HEK293T (cell line): ENCODE measurements around the gene DDAH1.

Experiments
- CTCF ChIA-PET: fragments of 350-600 bp; formaldehyde crosslinking; extraction: SDS; loops from one replicate; lab custom pipeline; 2021; ENCODE audit warnings: antibody characterized with exemption, inconsistent platforms; lab: Yijun Ruan, JAX
- POLR2A ChIA-PET: fragments of 350-600 bp; formaldehyde crosslinking; extraction: SDS; loops from one replicate; lab custom pipeline; 2020; ENCODE audit warnings: antibody characterized with exemption, inconsistent platforms; lab: Yijun Ruan, JAX
- DNase-seq: peaks from one replicate; pipeline ENCODE4 v3.0.0; 2012; ENCODE audit warnings: mixed read lengths; ENCODE audit errors: extremely low spot score
- ARNT ChIP-seq: fragments of 450-650 bp; IDR thresholded peaks from 2 replicates; pipeline ENCODE4 v1.6.1; 2017; ENCODE audit warnings: mild to moderate bottlenecking
- BHLHE40 ChIP-seq: fragments of 450-650 bp; IDR thresholded peaks from 2 replicates; pipeline ENCODE4 v1.6.1; 2016; ENCODE audit warnings: mild to moderate bottlenecking, moderate library complexity, borderline replicate concordance
- CTBP1 ChIP-seq: fragments of 450-650 bp; IDR thresholded peaks from 2 replicates; pipeline ENCODE4 v1.6.1; 2016; ENCODE audit warnings: borderline replicate concordance
- ELF4 ChIP-seq: fragments of 450-650 bp; IDR thresholded peaks from 2 replicates; pipeline ENCODE4 v1.6.1; 2017; ENCODE audit warnings: antibody characterized with exemption
- FOXA1 ChIP-seq: fragments of 450-650 bp; IDR thresholded peaks from 2 replicates; pipeline ENCODE4 v1.6.1; 2016; ENCODE audit warnings: mild to moderate bottlenecking
- FOXK2 ChIP-seq: fragments of 450-650 bp; IDR thresholded peaks from 2 replicates; pipeline ENCODE4 v1.6.1; 2016; ENCODE audit warnings: mild to moderate bottlenecking
- FOXM1 ChIP-seq: fragments of 450-650 bp; IDR thresholded peaks from 2 replicates; pipeline ENCODE4 v1.6.1; 2017; ENCODE audit warnings: mild to moderate bottlenecking, borderline replicate concordance
- HDGF ChIP-seq: fragments of 450-650 bp; IDR thresholded peaks from 2 replicates; pipeline ENCODE4 v1.6.1; 2017; ENCODE audit warnings: antibody characterized with exemption, borderline replicate concordance
- L3MBTL2 ChIP-seq: fragments of 450-650 bp; conservative IDR thresholded peaks from 2 replicates; pipeline ENCODE4 v1.6.1; 2016; ENCODE audit warnings: mild to moderate bottlenecking
- LEF1 ChIP-seq: fragments of 450-650 bp; IDR thresholded peaks from 2 replicates; pipeline ENCODE4 v1.6.1; 2017; ENCODE audit warnings: mild to moderate bottlenecking, borderline replicate concordance
- NFRKB ChIP-seq: fragments of 450-650 bp; IDR thresholded peaks from 2 replicates; pipeline ENCODE4 v1.6.1; 2016; ENCODE audit warnings: mild to moderate bottlenecking, moderate library complexity
- SP1 ChIP-seq: fragments of 450-650 bp; IDR thresholded peaks from 2 replicates; pipeline ENCODE4 v1.6.1; 2017
- SUZ12 ChIP-seq: fragments of 450-650 bp; IDR thresholded peaks from 2 replicates; pipeline ENCODE4 v1.6.1; 2016; ENCODE audit warnings: mild to moderate bottlenecking
- TARDBP ChIP-seq: fragments of 450-650 bp; IDR thresholded peaks from 2 replicates; pipeline ENCODE4 v1.6.1; 2016
- ZNF384 ChIP-seq: fragments of 450-650 bp; IDR thresholded peaks from 2 replicates; pipeline ENCODE4 v1.6.1; 2016
- TF ChIP-seq, protein P1 (sequence below): fragments of 450-650 bp; IDR thresholded peaks from 2 replicates; pipeline ENCODE4 v1.6.1; 2016

DDAH1 gene

DNA sequence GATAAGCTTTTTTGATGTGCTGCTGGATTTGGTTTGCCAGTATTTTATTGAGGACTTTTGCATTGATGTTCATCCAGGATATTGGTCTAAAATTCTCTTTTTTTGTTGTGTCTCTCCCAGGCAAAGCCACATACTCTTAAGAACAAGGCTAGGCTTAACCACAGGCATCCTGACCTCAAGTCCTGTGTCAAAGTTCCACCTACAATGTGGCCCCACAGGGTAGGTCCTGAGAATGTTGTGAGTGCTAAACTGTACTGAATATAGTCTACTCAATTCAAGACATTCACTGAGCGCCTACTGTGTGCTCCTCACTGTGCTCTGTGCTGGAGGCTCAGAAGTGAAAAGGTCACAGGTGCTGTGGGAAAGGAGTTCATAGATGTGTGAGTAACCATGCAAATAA is 20.6 kb downstream of the DDAH1 start:
- ChIA-PET CTCF (no interaction called here), POLR2A (no interaction called here)
- TF ChIP-seq LEF1 (no peak), ZNF384 (no peak), HDGF (no peak), TARDBP (no peak), SP1 (no peak), FOXM1 (no peak), SUZ12 (no peak), BHLHE40 (no peak), FOXA1 (no peak), FOXK2 (no peak), CTBP1 (no peak), ARNT (no peak), L3MBTL2 (no peak), NFRKB (no peak), ELF4 (no peak)
- TF ChIP-seq, protein P1, sequence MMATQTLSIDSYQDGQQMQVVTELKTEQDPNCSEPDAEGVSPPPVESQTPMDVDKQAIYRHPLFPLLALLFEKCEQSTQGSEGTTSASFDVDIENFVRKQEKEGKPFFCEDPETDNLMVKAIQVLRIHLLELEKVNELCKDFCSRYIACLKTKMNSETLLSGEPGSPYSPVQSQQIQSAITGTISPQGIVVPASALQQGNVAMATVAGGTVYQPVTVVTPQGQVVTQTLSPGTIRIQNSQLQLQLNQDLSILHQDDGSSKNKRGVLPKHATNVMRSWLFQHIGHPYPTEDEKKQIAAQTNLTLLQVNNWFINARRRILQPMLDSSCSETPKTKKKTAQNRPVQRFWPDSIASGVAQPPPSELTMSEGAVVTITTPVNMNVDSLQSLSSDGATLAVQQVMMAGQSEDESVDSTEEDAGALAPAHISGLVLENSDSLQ, result no peak
- DNase-seq, result no peak

DNA sequence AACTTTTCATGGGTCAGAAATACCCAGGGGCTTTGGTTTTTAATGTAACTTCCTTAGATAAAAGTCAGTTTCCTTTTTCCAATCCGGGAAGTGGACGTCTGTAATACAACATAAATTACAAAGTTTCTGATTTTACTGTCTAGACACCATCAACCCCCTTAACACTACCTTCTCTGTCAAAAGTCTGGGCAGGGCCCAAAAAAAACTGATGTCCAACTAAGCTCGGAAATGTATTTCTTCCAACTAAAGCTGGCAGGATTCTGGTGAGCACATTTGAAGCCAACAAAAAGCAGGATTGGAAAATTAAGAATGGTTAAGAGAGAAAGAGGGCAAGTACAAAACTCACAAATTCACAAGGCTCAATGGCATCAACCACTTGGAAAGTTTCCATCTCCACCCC is 24.3 kb downstream of the DDAH1 start:
- ChIA-PET POLR2A (no interaction called here), CTCF (no interaction called here)
- no peak for DNase-seq
- no peak for TF ChIP-seq FOXK2
- TF ChIP-seq, protein P1, result no peak
- no peak for TF ChIP-seq SP1

DNA sequence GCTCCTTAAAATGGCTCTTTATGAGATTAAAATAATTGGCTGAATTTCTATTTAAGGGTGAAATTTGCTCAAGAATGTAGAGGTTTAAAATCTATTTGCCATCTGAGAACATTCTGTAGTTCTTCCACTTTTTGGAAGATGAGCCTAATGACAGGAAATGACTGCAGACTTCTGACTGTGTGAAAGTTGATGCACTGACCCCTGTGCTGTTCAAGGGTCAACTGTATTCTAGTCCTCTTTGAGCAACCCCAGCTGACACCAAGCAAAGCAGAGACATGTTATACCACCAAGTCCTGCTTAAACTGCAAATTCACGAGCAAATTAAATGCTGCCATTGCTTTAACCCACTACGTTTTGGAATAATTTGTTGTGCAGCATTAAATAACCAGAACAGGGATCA is 26.6 kb downstream of the DDAH1 start:
- TF ChIP-seq ARNT (no peak), FOXA1 (no peak), BHLHE40 (no peak), ELF4 (no peak), FOXK2 (no peak), SP1 (no peak)
- POLR2A ChIA-PET, result no interaction called here
- DNase-seq, result no peak
- CTCF ChIA-PET, result no interaction called here

DNA sequence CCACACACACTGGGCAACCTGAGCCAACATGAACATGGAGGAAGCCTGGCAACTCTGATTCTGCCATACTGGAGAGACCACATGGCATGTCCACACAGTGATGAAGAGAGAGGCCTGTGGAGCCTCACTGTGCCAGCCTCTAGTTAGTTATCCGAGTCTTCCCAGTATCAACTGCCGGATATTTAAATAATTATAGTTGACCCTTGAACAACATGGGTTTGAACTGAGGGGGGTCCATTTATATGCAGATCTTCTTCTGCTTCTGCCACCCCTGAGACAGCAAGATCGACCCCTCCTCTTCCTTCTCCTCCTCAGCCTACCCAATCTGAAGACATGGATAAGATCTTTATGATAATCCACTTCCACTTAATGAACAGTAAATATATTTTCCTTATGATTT is 27.8 kb downstream of the DDAH1 start:
- ChIA-PET CTCF (no interaction called here), POLR2A (no interaction called here)
- TF ChIP-seq SUZ12 (no peak), ELF4 (no peak), SP1 (no peak), L3MBTL2 (no peak), LEF1 (no peak), ARNT (no peak), FOXA1 (no peak), FOXK2 (no peak), TARDBP (no peak), ZNF384 (no peak), CTBP1 (no peak)
- DNase-seq, result no peak

DNA sequence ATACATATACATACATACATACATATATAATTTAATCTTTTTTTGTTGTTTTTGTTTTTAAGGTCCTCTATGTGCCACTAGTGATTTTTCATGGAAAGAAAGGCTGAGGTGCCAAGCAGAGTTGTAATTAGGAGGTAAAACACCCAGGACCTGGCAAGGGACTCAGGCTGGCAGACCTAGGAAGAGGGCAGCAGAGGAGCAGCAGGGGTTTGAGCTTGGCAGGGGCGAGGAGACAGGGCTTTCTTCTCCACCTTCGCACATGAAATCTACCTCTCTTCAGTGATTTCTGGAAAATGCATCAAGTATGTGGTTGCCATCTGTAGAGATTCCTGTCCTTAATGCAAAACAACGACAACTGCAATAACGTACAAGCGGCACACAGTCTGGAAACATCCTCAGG is 31.9 kb downstream of the DDAH1 start:
- ChIA-PET POLR2A (interaction anchor here (1.2 kb wide), 1 partner anchor 148 kb away, joined by 4 read pairs; the partner anchor contains the start of gene CCN1), CTCF (no interaction called here)
- TF ChIP-seq, protein P1, result no peak
- no peak for TF ChIP-seq FOXM1
- TF ChIP-seq HDGF, result no peak
- TF ChIP-seq SP1, result no peak
- TF ChIP-seq BHLHE40, result no peak
- no peak for TF ChIP-seq LEF1
- no peak for TF ChIP-seq TARDBP
- no peak for TF ChIP-seq ZNF384
- TF ChIP-seq NFRKB, result no peak
- no peak for TF ChIP-seq CTBP1
- no peak for TF ChIP-seq ELF4
- TF ChIP-seq FOXK2, result no peak
- TF ChIP-seq ARNT, result no peak
- TF ChIP-seq SUZ12, result no peak
- no peak for TF ChIP-seq L3MBTL2
- no peak for TF ChIP-seq FOXA1
- DNase-seq, result no peak

DNA sequence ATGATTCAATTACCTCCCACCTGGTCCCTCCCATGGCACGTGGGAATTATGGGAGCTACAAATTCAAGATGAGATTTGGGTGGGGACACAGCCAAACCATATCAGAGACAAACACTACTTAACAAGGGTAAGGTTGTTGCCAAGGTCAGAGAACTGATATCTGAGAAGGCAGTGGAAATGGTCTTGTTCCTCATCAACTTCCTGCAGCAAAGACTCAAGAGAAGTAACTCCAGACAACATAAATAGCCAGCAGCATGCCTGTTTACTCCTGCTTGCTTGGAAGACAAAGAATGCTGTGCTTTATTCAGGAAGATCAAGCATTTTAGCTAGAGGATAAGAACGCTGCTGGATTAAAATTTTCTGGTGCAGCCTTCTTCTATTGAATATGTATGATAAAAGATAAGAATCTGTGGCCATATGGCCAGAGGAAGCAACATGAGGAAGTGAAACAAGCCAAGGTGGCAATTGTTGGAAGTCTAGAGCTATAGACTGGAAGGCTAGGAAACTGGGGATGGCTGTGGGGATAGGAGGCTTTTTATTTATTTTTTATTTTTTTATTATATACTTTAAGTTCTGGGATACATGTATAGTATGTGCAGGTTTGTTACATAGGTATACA is 36.4 kb downstream of the DDAH1 start:
- CTCF ChIA-PET, result no interaction called here
- no peak for DNase-seq
- POLR2A ChIA-PET, result no interaction called here
- TF ChIP-seq LEF1 (no peak), SP1 (no peak)

DNA sequence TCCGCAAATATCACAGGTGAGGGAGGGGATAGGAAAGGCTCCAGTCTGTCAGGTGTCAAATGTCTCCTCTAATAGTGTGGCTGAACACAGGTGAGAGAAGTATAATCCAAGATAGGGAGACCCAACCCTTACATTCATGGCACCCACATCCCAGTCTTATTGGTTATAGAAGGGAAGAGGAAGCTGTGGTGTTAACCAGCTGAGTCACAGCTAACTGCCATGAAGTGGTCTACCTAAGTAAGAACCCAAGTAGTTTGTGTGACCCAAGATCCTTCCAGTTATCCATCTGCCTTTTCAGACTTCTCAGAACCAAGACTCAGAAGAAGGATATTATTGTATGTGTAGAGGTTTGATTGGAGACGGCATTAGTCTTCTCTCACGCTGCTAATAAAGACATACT is 37.1 kb downstream of the DDAH1 start:
- CTCF ChIA-PET, result no interaction called here
- TF ChIP-seq BHLHE40, result no peak
- TF ChIP-seq CTBP1, result no peak
- no peak for TF ChIP-seq ZNF384
- TF ChIP-seq, protein P1, result no peak
- TF ChIP-seq NFRKB, result no peak
- POLR2A ChIA-PET, result no interaction called here
- DNase-seq, result no peak
